Common myeloid progenitor, CD34-positive (primary cell): Measurements from ENCODE around the gene PADI4.

Source experiments
- CTCF ChIA-PET: fragments of 350-600 bp; sonication (Branson Sonifier 250); formaldehyde crosslinking; loops from one replicate; lab custom pipeline; 2021; ENCODE audit warnings: antibody characterized with exemption; lab: Charles Lee
- POLR2A ChIA-PET: fragments of 350-600 bp; sonication (Branson Sonifier 250); formaldehyde crosslinking; loops from one replicate; lab custom pipeline; 2021; ENCODE audit warnings: antibody characterized with exemption; lab: Charles Lee
- DNase-seq, 3 donors: peaks; one replicate each; pipeline versions ENCODE4 v3.0.0 to v3.0.0-alpha.2; 2013
- H3K27ac ChIP-seq, 2 experiments: 1 replicate in 1 of 2; 2 replicates in 1 of 2; pipeline ENCODE4 v1.7.0; 2013; ENCODE audit warnings: inconsistent platforms in 2 of 2, low read length in 2 of 2, mild to moderate bottlenecking in 2 of 2, low read depth in 1 of 2, moderate library complexity in 1 of 2; ENCODE audit not compliant: severe bottlenecking in 2 of 2, insufficient read depth in 1 of 2, poor library complexity in 1 of 2
- H3K27me3 ChIP-seq, 5 experiments: replicated peaks in 2 of 5; 1 replicate in 3 of 5; 2 replicates in 2 of 5; pipeline versions ENCODE4 v1.6.1 to v1.7.0; 2013; ENCODE audit warnings: low read length in 4 of 5, mild to moderate bottlenecking in 2 of 5, moderate library complexity in 2 of 5, inconsistent platforms in 1 of 5; ENCODE audit not compliant: insufficient read depth in 5 of 5, control insufficient read depth in 4 of 5
- H3K36me3 ChIP-seq, 4 experiments: 1 replicate in 2 of 4; 2 replicates in 2 of 4; pipeline versions ENCODE4 v1.6.1 to v1.7.0; 2013; ENCODE audit warnings: low read length in 3 of 4, control low read depth in 1 of 4, mild to moderate bottlenecking in 1 of 4; ENCODE audit not compliant: control insufficient read depth in 4 of 4, insufficient read depth in 4 of 4
- H3K4me1 ChIP-seq, 4 experiments: 1 replicate in 3 of 4; 2 replicates in 1 of 4; pipeline versions ENCODE4 v1.6.1 to v1.7.1; 2013; ENCODE audit warnings: low read length in 3 of 4, mild to moderate bottlenecking in 3 of 4, control low read depth in 1 of 4, inconsistent platforms in 1 of 4, moderate library complexity in 1 of 4; ENCODE audit not compliant: control insufficient read depth in 4 of 4, insufficient read depth in 4 of 4; ENCODE audit errors: control extremely low read depth in 1 of 4
- H3K4me3 ChIP-seq, 7 experiments: 1 replicate in 4 of 7; 2 replicates in 3 of 7; pipeline versions ENCODE4 v1.5.1 to v1.7.0; 2013; ENCODE audit warnings: mild to moderate bottlenecking in 7 of 7, low read length in 6 of 7, moderate library complexity in 6 of 7, inconsistent platforms in 2 of 7, low read depth in 2 of 7, control low read depth in 1 of 7; ENCODE audit not compliant: insufficient read depth in 4 of 7, control insufficient read depth in 1 of 7; ENCODE audit errors: extremely low read depth in 1 of 7
- H3K9me3 ChIP-seq, 5 experiments: 1 replicate in 4 of 5; 2 replicates in 1 of 5; pipeline versions ENCODE4 v1.6.1 to v1.7.1; 2013; ENCODE audit warnings: low read length in 4 of 5, mild to moderate bottlenecking in 2 of 5, inconsistent platforms in 1 of 5, low read depth in 1 of 5, moderate library complexity in 1 of 5; ENCODE audit not compliant: control insufficient read depth in 4 of 5, insufficient read depth in 2 of 5; ENCODE audit errors: control extremely low read depth in 1 of 5
- WGBS: methylation state at CpG from one replicate; pipeline ENCODE4 v1.1.5; 2013; ENCODE audit not compliant: insufficient coverage; 5-methylcytosine and 5-hydroxymethylcytosine counted together

The PADI4 gene

DNA sequence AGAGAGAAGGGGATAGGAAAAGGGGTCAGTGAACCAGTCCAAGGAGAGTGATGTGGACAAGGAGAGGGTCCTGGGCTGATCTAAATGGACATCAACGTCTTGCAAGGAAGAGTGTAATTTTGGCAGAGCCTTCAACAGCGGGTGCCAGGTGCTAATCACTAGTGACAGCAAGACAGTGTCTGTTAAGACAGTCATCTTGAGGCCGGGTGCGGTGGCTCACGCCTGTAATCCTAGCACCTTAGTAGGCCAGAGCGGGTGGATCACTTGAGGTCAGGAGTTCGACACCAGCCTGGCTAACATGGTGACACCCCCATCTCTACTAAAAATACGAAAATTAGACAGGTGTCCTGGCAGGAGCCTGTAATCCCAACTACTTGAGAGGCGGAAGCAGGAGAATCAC is 51.8 kb downstream of the PADI4 start:
- peak in 1 of 3 donors; percentile 20 for DNase-seq
- Histone ChIP-seq H3K4me1 (peaks cover 4 to 22% (median 19%) of the 10 kb centered on the region in 4 experiments), H3K9me3 (no peaks in the 10 kb centered on the region), H3K36me3 (peaks cover 0 to 5% (median 0%) of the 10 kb centered on the region in 4 experiments), H3K27ac (no peak overlapping the region), H3K27me3 (no peaks in the 10 kb centered on the region), H3K4me3 (no peak overlapping the region)
- ChIA-PET CTCF (no interaction called here), POLR2A (no interaction called here)
- 95% methylated on average over 7 of the region's 9 CpGs for WGBS

DNA sequence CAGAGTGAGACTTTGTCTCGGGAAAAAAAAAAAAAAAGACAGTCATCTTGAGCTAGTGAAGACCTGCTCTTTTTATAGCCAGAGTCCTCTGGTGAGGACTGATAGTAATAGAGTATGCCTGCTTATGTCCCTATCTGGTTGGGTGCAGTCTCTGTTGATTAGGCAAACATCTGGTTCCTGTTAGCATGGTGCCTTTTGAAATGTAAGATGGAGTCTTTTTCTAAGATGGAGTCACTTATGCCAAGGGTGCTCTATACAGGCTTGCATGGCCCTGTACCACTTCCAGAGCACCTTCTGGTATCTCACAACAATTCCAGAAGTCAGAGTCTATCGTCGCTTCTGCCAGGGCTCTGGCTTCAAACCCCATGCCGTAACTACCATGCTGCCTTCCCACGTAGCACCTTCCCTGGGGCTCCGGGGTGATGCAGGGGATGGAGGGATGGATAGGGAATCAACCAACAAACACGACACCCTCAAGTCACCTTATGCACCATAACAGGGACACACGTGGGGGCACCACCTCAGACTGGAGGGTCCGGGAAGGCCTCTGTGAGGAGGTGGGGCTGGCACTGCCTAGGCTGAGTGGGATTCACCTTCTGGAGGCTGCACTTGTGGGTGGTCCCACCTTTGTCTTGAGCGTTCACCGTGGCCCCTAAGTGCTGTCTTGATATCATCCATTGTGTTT is 52.4 kb downstream of the PADI4 start:
- Histone ChIP-seq H3K27ac (no peak overlapping the region), H3K4me3 (no peak overlapping the region), H3K4me1 (peaks cover 4 to 23% (median 20%) of the 10 kb centered on the region in 4 experiments), H3K36me3 (peaks cover 0 to 5% (median 0%) of the 10 kb centered on the region in 4 experiments), H3K9me3 (no peaks in the 10 kb centered on the region), H3K27me3 (no peaks in the 10 kb centered on the region)
- 100% methylated on average over 7 of the region's 11 CpGs for WGBS
- ChIA-PET POLR2A (no interaction called here), CTCF (no interaction called here)
- peak; percentile 51 to 85 (median 70) for DNase-seq

DNA sequence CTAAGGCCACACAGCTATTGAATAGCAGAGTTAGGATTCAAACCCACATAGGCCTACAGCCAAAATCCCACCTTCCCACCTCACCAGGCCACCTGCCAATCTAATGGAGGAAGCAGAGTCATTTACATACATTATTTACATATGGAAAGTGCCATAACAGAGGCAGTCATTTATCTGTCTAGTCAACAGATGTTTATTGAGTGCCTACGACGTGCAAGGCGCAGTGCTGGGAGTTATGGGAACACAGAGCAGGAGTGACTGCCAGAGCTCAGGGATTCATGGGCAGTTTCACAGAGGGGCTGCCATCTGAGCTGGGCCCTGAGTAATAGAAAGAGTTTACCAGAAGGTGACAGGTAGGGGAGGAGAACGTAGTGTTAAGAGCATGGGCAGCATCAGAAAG is 53.7 kb downstream of the PADI4 start:
- WGBS, result 94% methylated on average over 3 of the region's 4 CpGs
- Histone ChIP-seq H3K27ac (no peak overlapping the region), H3K4me3 (no peak overlapping the region), H3K36me3 (peaks cover 0 to 5% (median 0%) of the 10 kb centered on the region in 4 experiments), H3K9me3 (no peaks in the 10 kb centered on the region), H3K4me1 (peaks cover 0 to 20% (median 12%) of the 10 kb centered on the region in 4 experiments), H3K27me3 (no peaks in the 10 kb centered on the region)
- DNase-seq, result no peak
- ChIA-PET POLR2A (interaction anchor here (0.5 kb wide), 1 partner anchor 353 kb away, joined by 4 read pairs; no protein-coding TSS in a partner anchor), CTCF (no interaction called here)

DNA sequence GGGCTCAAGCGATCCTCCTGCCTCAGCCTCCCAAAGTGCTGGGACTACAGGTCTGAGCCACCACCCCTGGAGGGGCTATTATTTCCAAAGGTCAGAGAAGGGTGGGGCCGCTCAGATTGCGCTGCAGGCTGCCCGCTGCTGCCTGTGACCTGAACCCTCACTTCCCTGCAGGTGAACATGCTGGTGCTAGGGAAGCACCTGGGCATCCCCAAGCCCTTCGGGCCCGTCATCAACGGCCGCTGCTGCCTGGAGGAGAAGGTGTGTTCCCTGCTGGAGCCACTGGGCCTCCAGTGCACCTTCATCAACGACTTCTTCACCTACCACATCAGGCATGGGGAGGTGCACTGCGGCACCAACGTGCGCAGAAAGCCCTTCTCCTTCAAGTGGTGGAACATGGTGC is 55.4 kb downstream of the PADI4 start:
- DNase-seq, result no peak
- Histone ChIP-seq H3K4me1 (peaks cover 0 to 21% (median 10%) of the 10 kb centered on the region in 4 experiments), H3K27me3 (no peaks in the 10 kb centered on the region), H3K9me3 (no peaks in the 10 kb centered on the region), H3K4me3 (no peak overlapping the region), H3K27ac (no peak overlapping the region), H3K36me3 (peaks cover 0 to 5% (median 0%) of the 10 kb centered on the region in 4 experiments)
- ChIA-PET CTCF (interaction anchor here (1.2 kb wide), 1 partner anchor 8 kb away, joined by 5 read pairs; the partner anchor contains the start of gene PADI6), POLR2A (no interaction called here)
- WGBS, result 98% methylated on average over 5 of the region's 12 CpGs

DNA sequence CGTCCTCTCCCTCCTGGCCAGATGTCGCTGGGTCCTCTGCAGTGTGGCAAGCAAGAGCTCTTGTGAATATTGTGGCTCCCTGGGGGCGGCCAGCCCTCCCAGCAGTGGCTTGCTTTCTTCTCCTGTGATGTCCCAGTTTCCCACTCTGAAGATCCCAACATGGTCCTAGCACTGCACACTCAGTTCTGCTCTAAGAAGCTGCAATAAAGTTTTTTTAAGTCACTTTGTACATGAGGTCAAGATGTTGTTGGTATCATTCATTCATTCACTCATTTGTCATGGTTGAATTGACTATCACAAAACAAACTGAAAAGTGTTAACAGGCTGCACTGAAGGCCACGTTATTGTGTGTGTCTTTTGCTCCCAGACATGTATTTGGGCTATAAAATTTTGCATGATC is 55.8 kb downstream of the PADI4 start:
- Histone ChIP-seq H3K27me3 (no peaks in the 10 kb centered on the region), H3K9me3 (no peaks in the 10 kb centered on the region), H3K36me3 (peaks cover 0 to 5% (median 0%) of the 10 kb centered on the region in 4 experiments), H3K4me1 (peaks cover 0 to 21% (median 9%) of the 10 kb centered on the region in 4 experiments), H3K27ac (no peak overlapping the region), H3K4me3 (no peak overlapping the region)
- ChIA-PET POLR2A (no interaction called here), CTCF (no interaction called here)
- 94% methylated on average over 3 of the region's 4 CpGs for WGBS
- DNase-seq, result no peak

DNA sequence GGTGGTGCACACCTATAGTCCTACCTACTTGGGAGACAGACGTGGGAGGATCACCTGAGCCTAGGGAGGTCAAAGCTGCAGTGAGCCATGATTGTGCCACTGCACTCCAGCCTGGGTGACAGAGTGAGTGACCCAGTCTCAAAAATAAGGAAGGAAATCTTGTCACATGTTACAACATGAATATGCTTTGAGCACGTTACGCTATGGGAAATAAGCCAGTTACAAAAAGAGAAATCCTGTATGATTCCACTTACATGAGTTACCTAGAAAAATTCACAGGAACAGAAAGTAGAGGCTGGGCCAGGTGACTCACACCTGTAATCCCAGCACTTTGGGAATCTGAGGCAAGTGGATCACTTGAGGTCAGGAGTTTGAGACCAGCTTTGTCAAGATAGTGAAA is 57.3 kb downstream of the PADI4 start:
- Histone ChIP-seq H3K27me3 (no peaks in the 10 kb centered on the region), H3K4me3 (peak overlapping the region in 1 of 7 experiments; percentile 7), H3K9me3 (no peaks in the 10 kb centered on the region), H3K36me3 (peaks cover 0 to 5% (median 0%) of the 10 kb centered on the region in 4 experiments), H3K27ac (no peak overlapping the region), H3K4me1 (peaks cover 0 to 22% (median 10%) of the 10 kb centered on the region in 4 experiments)
- ChIA-PET POLR2A (interaction anchor here (0.6 to 0.9 kb wide), 2 partner anchors 8 to 19 kb away, joined by 3 read pairs; no protein-coding TSS in a partner anchor), CTCF (interaction anchor here (2.0 kb wide), 1 partner anchor 9 kb away, joined by 8 read pairs; no protein-coding TSS in a partner anchor)
- DNase-seq, result peak; percentile 34 to 71 (median 59)
- 0% methylated on average over 3 of the region's 3 CpGs for WGBS

DNA sequence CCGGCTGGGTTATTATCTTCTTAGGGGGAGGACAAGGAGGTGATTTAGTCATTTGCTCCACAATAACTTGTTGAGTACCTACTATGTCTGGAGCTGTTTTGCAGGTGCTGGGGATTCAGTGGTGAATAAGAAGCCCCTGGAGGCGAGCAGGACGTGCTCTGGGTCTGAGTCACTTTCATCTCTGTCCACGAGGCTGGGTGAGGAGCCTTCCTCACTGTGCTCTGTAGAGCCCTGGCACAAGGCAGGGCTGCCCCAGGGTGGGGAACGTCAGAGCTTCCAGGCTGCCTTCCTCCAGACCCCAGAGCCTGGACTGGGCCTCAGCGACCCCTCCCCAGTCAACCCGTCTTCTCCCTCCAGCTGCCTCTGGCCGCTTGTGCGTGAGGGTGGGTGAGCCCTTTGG is 61.5 kb downstream of the PADI4 start:
- no peak overlapping the region for H3K4me3 ChIP-seq
- POLR2A ChIA-PET, result no interaction called here
- no peak for DNase-seq
- no peaks in the 10 kb centered on the region for H3K27me3 ChIP-seq
- no peaks in the 10 kb centered on the region for H3K9me3 ChIP-seq
- no peak overlapping the region for H3K27ac ChIP-seq
- CTCF ChIA-PET, result interaction anchor here (0.9 to 1.9 kb wide), 5 partner anchors 11 to 132 kb away, joined by 3 to 8 read pairs (median 3); no protein-coding TSS in a partner anchor
- 93% methylated on average over 9 of the region's 9 CpGs for WGBS
- H3K4me1 ChIP-seq, result peaks cover 0 to 27% (median 13%) of the 10 kb centered on the region in 4 experiments
- H3K36me3 ChIP-seq, result no peaks in the 10 kb centered on the region
